ENCODE measurements around the gene ZNRF2.
"Not testable (repeated sequence)": the region's sequence is repeated elsewhere in the genome, so short reads cannot be mapped to it uniquely, and the experiment has no call there.

Gene ZNRF2

DNA sequence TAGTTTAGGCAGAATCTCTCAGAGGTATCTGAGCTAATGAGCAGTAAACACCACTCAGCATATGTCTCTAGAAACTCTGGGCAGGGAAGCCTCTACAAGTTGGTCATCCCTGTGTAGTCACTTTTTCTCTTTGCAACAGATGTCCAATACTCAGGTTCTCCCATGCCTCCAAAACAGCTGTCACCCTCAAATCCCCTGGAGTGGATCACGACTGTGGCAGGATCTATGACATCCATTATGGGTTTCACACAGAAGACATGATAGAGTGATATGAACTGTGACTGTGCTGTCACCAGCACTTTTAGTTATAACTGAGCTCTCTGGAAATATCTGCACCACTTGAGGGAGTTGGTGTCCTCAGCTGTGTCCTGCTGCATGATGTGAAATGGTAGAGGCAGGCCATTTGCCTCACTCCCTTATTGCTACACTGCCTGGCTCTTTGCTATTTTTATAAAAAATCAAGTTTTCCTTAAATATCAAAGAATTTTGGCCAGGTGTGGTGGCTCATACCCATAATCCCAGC lies 24.1 kb upstream of the ZNRF2 start:
- Histone ChIP-seq H3K27ac (ENCODE audit: poor library complexity, severe bottlenecking) (no peak overlapping the region), H3K36me3 (ENCODE audit: low read depth) (no peaks in the 10 kb centered on the region), H3K4me3 (ENCODE audit: severe bottlenecking) (no peak overlapping the region), H3K4me1 (ENCODE audit: insufficient read depth, poor library complexity, severe bottlenecking) (no peaks in the 10 kb centered on the region), H3K27me3 (ENCODE audit: insufficient read depth, poor library complexity, severe bottlenecking) (no peaks in the 10 kb centered on the region), H3K9me3 (ENCODE audit: severe bottlenecking) (no peaks in the 10 kb centered on the region)
- no peak for DNase-seq (ENCODE audit: low spot score)
- TF ChIP-seq CTCF (IDR thresholded peaks at IDR 0.05; ENCODE audit: poor library complexity, severe bottlenecking), result no peak
- ATAC-seq (ENCODE audit: low read depth), result no peak

GRCh38 chr7:30263090-30263710 lies 21.2 kb upstream of the ZNRF2 start:
- DNase-seq (ENCODE audit: low spot score) (no peak), ATAC-seq (ENCODE audit: low read depth) (no peak)
- Histone ChIP-seq H3K27me3 (ENCODE audit: insufficient read depth, poor library complexity, severe bottlenecking) (no peaks in the 10 kb centered on the region), H3K4me3 (ENCODE audit: severe bottlenecking) (no peak overlapping the region), H3K27ac (ENCODE audit: poor library complexity, severe bottlenecking) (no peak overlapping the region), H3K36me3 (ENCODE audit: low read depth) (no peaks in the 10 kb centered on the region), H3K4me1 (ENCODE audit: insufficient read depth, poor library complexity, severe bottlenecking) (no peaks in the 10 kb centered on the region), H3K9me3 (ENCODE audit: severe bottlenecking) (no peaks in the 10 kb centered on the region)
- no peak for TF ChIP-seq CTCF (IDR thresholded peaks at IDR 0.05; ENCODE audit: poor library complexity, severe bottlenecking)

DNA sequence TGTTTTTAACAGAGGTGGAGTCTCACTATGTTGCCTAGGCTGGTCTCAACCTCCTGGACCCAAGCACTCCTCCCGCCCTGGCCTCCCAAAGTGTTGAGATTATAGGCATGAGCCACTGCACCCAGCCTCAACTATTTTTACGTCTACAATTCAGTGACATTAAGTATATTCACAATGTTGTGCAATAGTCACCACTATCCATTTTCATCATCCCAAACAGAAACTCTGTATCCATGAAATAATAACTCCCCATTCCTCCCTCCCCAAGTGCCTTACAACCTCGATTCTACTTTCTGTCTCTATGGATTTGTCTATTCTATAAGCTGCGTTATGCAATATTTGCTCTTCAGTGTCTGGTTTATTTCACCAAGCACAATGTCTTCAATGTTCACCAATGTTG lies 20.3 kb upstream of the ZNRF2 start:
- Histone ChIP-seq H3K27ac (ENCODE audit: poor library complexity, severe bottlenecking) (no peak overlapping the region), H3K4me1 (ENCODE audit: insufficient read depth, poor library complexity, severe bottlenecking) (no peaks in the 10 kb centered on the region), H3K27me3 (ENCODE audit: insufficient read depth, poor library complexity, severe bottlenecking) (no peaks in the 10 kb centered on the region), H3K9me3 (ENCODE audit: severe bottlenecking) (no peaks in the 10 kb centered on the region), H3K36me3 (ENCODE audit: low read depth) (no peaks in the 10 kb centered on the region), H3K4me3 (ENCODE audit: severe bottlenecking) (no peak overlapping the region)
- DNase-seq (ENCODE audit: low spot score) (no peak), ATAC-seq (ENCODE audit: low read depth) (no peak)
- no peak for TF ChIP-seq CTCF (IDR thresholded peaks at IDR 0.05; ENCODE audit: poor library complexity, severe bottlenecking)

- H3K27me3 ChIP-seq (ENCODE audit: insufficient read depth, poor library complexity, severe bottlenecking); H3K9me3 ChIP-seq (ENCODE audit: severe bottlenecking); ATAC-seq (ENCODE audit: low read depth); H3K36me3 ChIP-seq (ENCODE audit: low read depth); H3K27ac ChIP-seq (ENCODE audit: poor library complexity, severe bottlenecking); H3K4me1 ChIP-seq (ENCODE audit: insufficient read depth, poor library complexity, severe bottlenecking); DNase-seq (ENCODE audit: low spot score); H3K4me3 ChIP-seq (ENCODE audit: severe bottlenecking): not testable (repeated sequence)
Measured at GRCh38 chr7:30265189-30265588, 19.2 kb upstream of the ZNRF2 start.

- Histone ChIP-seq H3K27ac (ENCODE audit: poor library complexity, severe bottlenecking) (no peak overlapping the region), H3K4me1 (ENCODE audit: insufficient read depth, poor library complexity, severe bottlenecking) (no peaks in the 10 kb centered on the region), H3K4me3 (ENCODE audit: severe bottlenecking) (no peak overlapping the region), H3K36me3 (ENCODE audit: low read depth) (no peaks in the 10 kb centered on the region), H3K9me3 (ENCODE audit: severe bottlenecking) (no peaks in the 10 kb centered on the region), H3K27me3 (ENCODE audit: insufficient read depth, poor library complexity, severe bottlenecking) (no peaks in the 10 kb centered on the region)
- no peak for ATAC-seq (ENCODE audit: low read depth)
- no peak for TF ChIP-seq CTCF (IDR thresholded peaks at IDR 0.05; ENCODE audit: poor library complexity, severe bottlenecking)
- DNase-seq (ENCODE audit: low spot score), result no peak
Measured at GRCh38 chr7:30266686-30267085, 17.7 kb upstream of the ZNRF2 start.
